ENCODE data around the gene CNBP. TPM values are rescaled to one million over a fixed set of nuclear protein-coding genes. Genes with fewer than 3 reads are reported as not detected.

Gene CNBP
- total RNA-seq, 1 experiment from 2014 or later, result 267 TPM

DNA sequence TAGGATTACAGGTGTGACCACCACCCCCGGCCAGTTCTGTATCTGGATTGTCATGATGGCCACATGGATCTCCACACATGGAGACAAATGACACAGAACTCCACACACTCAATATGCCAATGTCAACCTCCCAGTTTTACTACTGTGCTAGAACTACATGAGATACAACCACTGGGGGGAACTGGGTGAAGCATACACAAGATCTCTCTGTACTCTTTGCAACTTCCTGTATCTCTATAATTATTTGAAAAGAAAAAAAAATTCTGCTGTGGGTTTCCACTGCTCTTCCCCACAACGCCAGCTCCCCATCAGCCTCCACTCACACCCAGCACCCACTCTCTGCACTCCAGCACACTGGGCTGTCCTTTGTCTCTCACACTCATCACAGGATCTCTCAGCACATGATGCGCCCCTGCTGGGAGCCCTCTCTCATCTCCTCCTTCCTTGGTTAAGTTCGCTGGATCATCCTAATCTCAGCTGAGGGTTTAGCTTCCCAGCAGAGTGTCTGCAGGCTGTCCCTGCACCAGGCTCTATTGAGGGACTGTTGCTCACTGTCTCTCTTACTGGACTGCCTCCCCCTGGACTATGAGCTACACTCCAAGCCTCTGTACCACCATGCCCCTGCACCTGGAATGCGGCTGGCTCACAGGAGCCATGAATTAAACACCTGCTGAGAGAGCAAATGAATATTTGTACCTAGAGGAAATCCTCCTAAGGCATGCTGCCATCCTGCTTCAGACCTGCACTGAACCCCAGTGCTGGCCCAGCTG, 51.4 kb downstream of the CNBP start:
- no TSS peak for BruUV-seq (replicated peaks)
- Histone ChIP-seq H3K4me2 (ENCODE audit: low read length) (no peak overlapping the region), H3K4me3 (ENCODE audit: low read length) (no peak overlapping the region), H3K27ac (ENCODE audit: low read length) (no peak overlapping the region), H2AFZ (ENCODE audit: low read length) (no peak overlapping the region), H3K27me3 (ENCODE audit: low read length) (no peaks in the 10 kb centered on the region), H4K20me1 (ENCODE audit: low read length) (no peaks in the 10 kb centered on the region), H3K9me3 (ENCODE audit: low read length) (no peaks in the 10 kb centered on the region), H3K9ac (ENCODE audit: low read length) (no peak overlapping the region), H3K9me2 (replicated peaks; ENCODE audit: low read length) (no peaks in the 10 kb centered on the region), H3K79me2 (ENCODE audit: low read length) (no peaks in the 10 kb centered on the region), H3K4me1 (ENCODE audit: insufficient read depth, low read length) (no peaks in the 10 kb centered on the region), H3F3A (ENCODE audit: low read length, unreplicated experiment) (no peaks in the 10 kb centered on the region), H3K36me3 (ENCODE audit: low read depth, low read length) (peaks cover 17% of the 10 kb centered on the region; the same call in 1 of the 2 replicates)
- no peak for DNase-seq
- TF ChIP-seq EZH2 (IDR thresholded peaks at IDR 0.05; ENCODE audit: low read length, unreplicated experiment) (no peak), EZH2phosphoT487 (IDR thresholded peaks at IDR 0.05; ENCODE audit: borderline replicate concordance, low read length) (no peak)
- TF ChIP-seq, protein P1, sequence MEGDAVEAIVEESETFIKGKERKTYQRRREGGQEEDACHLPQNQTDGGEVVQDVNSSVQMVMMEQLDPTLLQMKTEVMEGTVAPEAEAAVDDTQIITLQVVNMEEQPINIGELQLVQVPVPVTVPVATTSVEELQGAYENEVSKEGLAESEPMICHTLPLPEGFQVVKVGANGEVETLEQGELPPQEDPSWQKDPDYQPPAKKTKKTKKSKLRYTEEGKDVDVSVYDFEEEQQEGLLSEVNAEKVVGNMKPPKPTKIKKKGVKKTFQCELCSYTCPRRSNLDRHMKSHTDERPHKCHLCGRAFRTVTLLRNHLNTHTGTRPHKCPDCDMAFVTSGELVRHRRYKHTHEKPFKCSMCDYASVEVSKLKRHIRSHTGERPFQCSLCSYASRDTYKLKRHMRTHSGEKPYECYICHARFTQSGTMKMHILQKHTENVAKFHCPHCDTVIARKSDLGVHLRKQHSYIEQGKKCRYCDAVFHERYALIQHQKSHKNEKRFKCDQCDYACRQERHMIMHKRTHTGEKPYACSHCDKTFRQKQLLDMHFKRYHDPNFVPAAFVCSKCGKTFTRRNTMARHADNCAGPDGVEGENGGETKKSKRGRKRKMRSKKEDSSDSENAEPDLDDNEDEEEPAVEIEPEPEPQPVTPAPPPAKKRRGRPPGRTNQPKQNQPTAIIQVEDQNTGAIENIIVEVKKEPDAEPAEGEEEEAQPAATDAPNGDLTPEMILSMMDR (conservative IDR thresholded peaks at IDR 0.05; ENCODE audit: low read depth, low read length), result no peak
- ATAC-seq, result no peak
- CTCF ChIA-PET, result interaction anchor here (0.5 kb wide), 1 partner anchor 162 kb away, joined by 4 read pairs; no protein-coding TSS in a partner anchor
- intact Hi-C loops (cut with micrococcal nuclease), result no loop called here
- POLR2A ChIA-PET (ENCODE audit: unreplicated experiment), result no interaction called here

DNA sequence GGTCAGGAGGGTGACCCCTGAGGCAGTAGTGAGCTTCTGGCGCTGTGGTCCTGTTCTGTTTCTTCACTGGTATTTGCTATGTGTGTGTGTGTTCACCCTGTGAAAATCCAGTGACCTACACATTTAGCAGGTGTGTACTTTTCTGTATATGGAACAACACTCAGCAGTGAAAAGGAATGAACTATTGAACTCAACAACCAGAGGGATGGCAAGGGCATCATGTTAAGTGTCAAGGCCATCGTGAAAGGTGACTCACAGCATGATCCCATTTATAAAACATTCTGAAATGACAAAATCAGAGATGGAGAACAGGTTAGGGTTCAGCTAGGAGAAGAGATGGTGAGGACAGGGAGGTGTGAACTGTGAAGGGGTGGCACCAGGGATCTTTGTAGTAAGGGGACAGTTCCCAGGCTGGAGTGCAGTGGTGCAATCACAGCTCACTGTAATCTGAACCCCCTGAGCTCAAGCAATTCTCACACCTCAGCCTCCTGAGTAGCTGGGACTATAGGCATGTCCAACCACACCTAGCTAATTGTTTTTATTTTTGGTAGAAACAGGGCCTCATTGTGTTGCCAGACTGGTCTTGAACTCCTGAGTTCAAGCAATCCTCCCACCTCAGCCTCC, 52.1 kb downstream of the CNBP start:
- no peaks in the 10 kb centered on the region for H3K27me3 ChIP-seq (ENCODE audit: low read length)
- no peak for ATAC-seq
- no peaks in the 10 kb centered on the region for H3K79me2 ChIP-seq (ENCODE audit: low read length)
- no peaks in the 10 kb centered on the region for H3K9me2 ChIP-seq (replicated peaks; ENCODE audit: low read length)
- ChIA-PET POLR2A (ENCODE audit: unreplicated experiment) (no interaction called here), CTCF (no interaction called here)
- H3K9me3 ChIP-seq (ENCODE audit: low read length), result no peaks in the 10 kb centered on the region
- H4K20me1 ChIP-seq (ENCODE audit: low read length), result no peaks in the 10 kb centered on the region
- TF ChIP-seq EZH2phosphoT487 (IDR thresholded peaks at IDR 0.05; ENCODE audit: borderline replicate concordance, low read length) (no peak), EZH2 (IDR thresholded peaks at IDR 0.05; ENCODE audit: low read length, unreplicated experiment) (no peak)
- TF ChIP-seq, protein P1 (conservative IDR thresholded peaks at IDR 0.05; ENCODE audit: low read depth, low read length), result no peak
- BruUV-seq (replicated peaks), result no TSS peak
- peaks cover 17% of the 10 kb centered on the region; the same call in 1 of the 2 replicates for H3K36me3 ChIP-seq (ENCODE audit: low read depth, low read length)
- no peak for DNase-seq
- no peak overlapping the region for H3K4me2 ChIP-seq (ENCODE audit: low read length)
- intact Hi-C loops (cut with micrococcal nuclease), result no loop called here
- no peak overlapping the region for H3K4me3 ChIP-seq (ENCODE audit: low read length)
- no peak overlapping the region for H3K27ac ChIP-seq (ENCODE audit: low read length)
- no peaks in the 10 kb centered on the region for H3F3A ChIP-seq (ENCODE audit: low read length, unreplicated experiment)
- no peak overlapping the region for H3K9ac ChIP-seq (ENCODE audit: low read length)
- H2AFZ ChIP-seq (ENCODE audit: low read length), result no peak overlapping the region
- H3K4me1 ChIP-seq (ENCODE audit: insufficient read depth, low read length), result no peaks in the 10 kb centered on the region
